NB4 (cell line): ENCODE data around the gene IMPG2.

ENCODE experiments used
- DNase-seq: peaks from one replicate; pipeline ENCODE4 v3.0.0; 2010; ENCODE audit warnings: low read depth
- H3K4me3 ChIP-seq: one replicate; pipeline ENCODE4 v1.5.1; 2011; ENCODE audit warnings: mild to moderate bottlenecking, low read depth, low read length, moderate library complexity
- CTCF ChIP-seq: IDR thresholded peaks from one replicate; pipeline ENCODE4 v1.5.1; 2012; ENCODE audit warnings: low read depth, low read length
- MAX ChIP-seq: IDR thresholded peaks from 2 replicates; pipeline ENCODE4 v1.6.1; 2011; ENCODE audit warnings: low read depth, low read length
- MYC ChIP-seq: IDR thresholded peaks from 2 replicates; pipeline ENCODE4 v1.6.1; 2011; ENCODE audit warnings: low read depth, low read length
- POLR2A ChIP-seq: IDR thresholded peaks from 2 replicates; pipeline ENCODE4 v1.6.1; 2011; ENCODE audit warnings: mild to moderate bottlenecking; ENCODE audit not compliant: insufficient read length; ENCODE audit errors: extremely low read depth

The IMPG2 gene

GRCh38 chr3:101273608-101274007, 46.8 kb downstream of the IMPG2 start:
- H3K4me3 ChIP-seq, result no peak overlapping the region
- TF ChIP-seq MAX, result no peak
- no peak for TF ChIP-seq MYC
- no peak for TF ChIP-seq POLR2A
- TF ChIP-seq CTCF, result no peak
- no peak for DNase-seq

DNA sequence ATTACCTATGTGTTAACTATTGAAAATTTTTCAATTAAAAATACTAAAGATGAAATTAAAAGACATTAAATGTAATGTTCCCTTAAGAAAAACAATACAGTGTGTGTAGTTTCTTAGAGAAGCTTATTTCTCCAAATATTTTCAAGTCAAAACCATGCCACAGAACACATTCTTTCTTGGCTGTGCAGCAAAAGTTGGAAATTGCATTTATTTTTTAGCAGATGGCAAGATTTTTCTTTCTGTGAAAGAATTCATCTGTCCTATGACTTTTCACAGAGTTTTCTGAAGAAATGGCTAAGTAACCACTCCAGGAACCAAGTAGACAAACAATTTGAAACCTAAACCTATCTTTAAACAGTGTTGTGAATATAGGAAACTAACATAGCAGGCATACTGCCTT, 47.2 kb downstream of the IMPG2 start:
- no peak for TF ChIP-seq POLR2A
- TF ChIP-seq MAX, result no peak
- no peak for TF ChIP-seq MYC
- TF ChIP-seq CTCF, result no peak
- no peak overlapping the region for H3K4me3 ChIP-seq
- no peak for DNase-seq

DNA sequence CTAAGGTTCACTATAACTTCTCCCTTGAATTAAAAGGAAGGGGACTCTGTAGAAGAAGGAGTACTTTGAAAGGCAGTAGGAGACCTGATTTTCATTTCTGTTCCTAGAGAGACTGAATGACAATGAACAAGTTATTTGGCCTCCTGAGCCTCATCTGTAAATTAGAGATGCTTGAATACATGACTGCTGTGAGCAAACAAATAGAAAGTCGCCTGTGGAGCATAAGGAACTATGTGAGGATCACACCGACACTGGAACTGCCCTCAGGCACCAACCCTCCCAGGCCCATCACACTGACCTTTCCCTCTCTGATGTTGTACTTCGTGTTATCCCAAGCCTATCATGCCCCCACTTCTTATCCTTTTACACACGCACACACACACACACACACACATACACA, 48.6 kb downstream of the IMPG2 start:
- no peak for DNase-seq

GRCh38 chr3:101270149-101270548, 50.2 kb downstream of the IMPG2 start:
- no peak for TF ChIP-seq MAX
- TF ChIP-seq POLR2A, result no peak
- no peak for TF ChIP-seq CTCF
- TF ChIP-seq MYC, result no peak
- H3K4me3 ChIP-seq, result no peak overlapping the region
- DNase-seq, result no peak

More for the DNA sequence above, 48.6 kb downstream of the IMPG2 start:
- H3K4me3 ChIP-seq, result no peak overlapping the region
- TF ChIP-seq MAX (no peak), CTCF (no peak), MYC (no peak), POLR2A (no peak)

- DNase-seq, result no peak
- TF ChIP-seq MAX (no peak), POLR2A (no peak), MYC (no peak), CTCF (no peak)
- H3K4me3 ChIP-seq, result no peak overlapping the region
Observed at GRCh38 chr3:101268971-101269671, 51.3 kb downstream of the IMPG2 start.

- TF ChIP-seq MYC (no peak), POLR2A (no peak), CTCF (no peak), MAX (no peak)
- H3K4me3 ChIP-seq, result no peak overlapping the region
- DNase-seq, result no peak
Observed at GRCh38 chr3:101268141-101268540, 52.2 kb downstream of the IMPG2 start.
